ENCODE data around the gene EVC2. TPM values are rescaled to one million over a fixed set of nuclear protein-coding genes. Genes with fewer than 3 reads are reported as not detected.

The EVC2 gene
- total and polyA plus RNA-seq, 2 of the 4 experiments (the other 2 are of a cell fraction): 2.7 to 5.9 TPM

GRCh38 chr4:5713861-5714260 lies 5.5 kb upstream of the EVC2 start:
- DNase-seq (no peak), ATAC-seq (ENCODE audit: low read depth) (no peak)
- ChIA-PET CTCF (interaction anchor here (1.3 kb wide), 1 partner anchor 8 kb away, joined by 3 read pairs; no protein-coding TSS in a partner anchor), POLR2A (ENCODE audit: unreplicated experiment) (no interaction called here)
- WGBS, 2 experiments (ENCODE audit: extremely low coverage in 2 of 2, insufficient read length in 1 of 2): 93% methylated on average over 3 of the region's 6 CpGs; no CpG with 5 or more reads in 1 of the 2 experiments
- H4K91ac ChIP-seq (ENCODE audit: insufficient read depth, low read depth, low read length): no peak overlapping the region
- no peak overlapping the region for H3K56ac ChIP-seq (ENCODE audit: extremely low read depth, insufficient read depth, low read length)
- H3K18ac ChIP-seq (ENCODE audit: low read depth, low read length): no peak overlapping the region
- H3K23ac ChIP-seq (ENCODE audit: low read depth, low read length): 0 out of 2 replicates have a peak overlapping the region, but pooled peaks have one; percentile 11
- dilution Hi-C loops (cut with HindIII; ENCODE audit: low sequenced_read_pairs, unreplicated experiment): no loop called here
- no peak overlapping the region for H3K14ac ChIP-seq (replicated peaks; ENCODE audit: low read depth, low read length)
- no peak overlapping the region for H4K8ac ChIP-seq (ENCODE audit: low read depth in 2 of 2, low read length in 2 of 2)
- in situ Hi-C loops (cut with MboI; ENCODE audit: low sequenced_read_pairs): no loop called here
- H3K9me3 ChIP-seq (ENCODE audit: control insufficient read depth, insufficient read depth, low read length): peaks cover 3% of the 10 kb centered on the region; the same call in 1 of the 2 replicates
- H3K79me1 ChIP-seq (ENCODE audit: low read depth in 1 of 2, low read length in 2 of 2): peaks cover 25 to 68% of the 10 kb centered on the region in 2 experiments; a peak in 3 of 4 replicates
- no peak overlapping the region for H2AFZ ChIP-seq (replicated peaks; ENCODE audit: low read length, poor library complexity)
- peaks cover 26% of the 10 kb centered on the region for H3K9me1 ChIP-seq (ENCODE audit: insufficient read depth, low read length)
- H4K20me1 ChIP-seq (ENCODE audit: insufficient read depth, low read length): peaks cover 53% of the 10 kb centered on the region
- H2AK5ac ChIP-seq (ENCODE audit: low read depth, low read length): no peak overlapping the region
- H2AK9ac ChIP-seq (replicated peaks; ENCODE audit: low read depth, low read length, poor library complexity): no peak overlapping the region
- no peak overlapping the region for H3K4me2 ChIP-seq (ENCODE audit: low read depth, low read length)
- no peak overlapping the region for H4K5ac ChIP-seq (ENCODE audit: low read depth, low read length)
- no TSS peak for BruUV-seq (replicated peaks)
- no peak for TF ChIP-seq USF2 (IDR thresholded peaks at IDR 0.05; ENCODE audit: low read depth, low read length)
- no peak for TF ChIP-seq MXI1 (IDR thresholded peaks at IDR 0.05; ENCODE audit: borderline replicate concordance, low read depth, low read length)
- no peak for TF ChIP-seq RFX5 (IDR thresholded peaks at IDR 0.05; ENCODE audit: low read depth, low read length)
- no peak overlapping the region for H3K4me3 ChIP-seq (ENCODE audit: insufficient read depth, low read depth, low read length)
- no peaks in the 10 kb centered on the region for H3K36me3 ChIP-seq (ENCODE audit: control insufficient read depth, insufficient read depth, low read length)
- intact Hi-C loops (cut with micrococcal nuclease): loop anchor here (2.0 kb wide), 1 partner anchor 77 kb away; no protein-coding TSS in a partner anchor
- H2BK5ac ChIP-seq (ENCODE audit: low read depth, low read length, poor library complexity, severe bottlenecking): no peak overlapping the region
- H2BK20ac ChIP-seq (ENCODE audit: low read depth, low read length): no peak overlapping the region
- no peak overlapping the region for H3K9ac ChIP-seq (ENCODE audit: low read depth, low read length)
- H3K4me1 ChIP-seq (ENCODE audit: control insufficient read depth, insufficient read depth, low read length): peaks cover 22% of the 10 kb centered on the region
- no peak overlapping the region for H3K4ac ChIP-seq (ENCODE audit: low read depth, low read length)
- no peak overlapping the region for H2BK15ac ChIP-seq (ENCODE audit: low read depth, low read length)
- no peaks in the 10 kb centered on the region for H3K27me3 ChIP-seq (ENCODE audit: control insufficient read depth, insufficient read depth, low read length)
- H3K27ac ChIP-seq (ENCODE audit: insufficient read depth, low read length): no peak overlapping the region
- H2BK120ac ChIP-seq (ENCODE audit: low read depth, low read length): no peak overlapping the region

Data from IMR-90 (cell line).